Suprapubic skin (tissue), 4 donors: ENCODE measurements around the gene GRK4.

Experiments used
- EP300 ChIP-seq: sonication (generic); formaldehyde crosslinking; IDR thresholded peaks from one replicate; pipeline ENCODE4 v1.6.1; 2017; ENCODE audit warnings: antibody characterized with exemption
- POLR2AphosphoS5 ChIP-seq, 3 donors: sonication (generic); formaldehyde crosslinking; IDR thresholded peaks; one replicate each; pipeline ENCODE4 v1.6.1; 2017; ENCODE audit warnings: antibody characterized with exemption in 3 of 3
- TF ChIP-seq, protein P1 (sequence below), 2 donors: fragments of 200-600 bp in 1 of 2; fragments of 450-650 bp in 1 of 2; sonication (generic) in 1 of 2; IDR thresholded peaks; one replicate each; pipeline ENCODE4 v1.5.1; 2016 to 2019; ENCODE audit warnings: antibody characterized with exemption in 2 of 2, mild to moderate bottlenecking in 1 of 2, moderate library complexity in 1 of 2

DNA sequence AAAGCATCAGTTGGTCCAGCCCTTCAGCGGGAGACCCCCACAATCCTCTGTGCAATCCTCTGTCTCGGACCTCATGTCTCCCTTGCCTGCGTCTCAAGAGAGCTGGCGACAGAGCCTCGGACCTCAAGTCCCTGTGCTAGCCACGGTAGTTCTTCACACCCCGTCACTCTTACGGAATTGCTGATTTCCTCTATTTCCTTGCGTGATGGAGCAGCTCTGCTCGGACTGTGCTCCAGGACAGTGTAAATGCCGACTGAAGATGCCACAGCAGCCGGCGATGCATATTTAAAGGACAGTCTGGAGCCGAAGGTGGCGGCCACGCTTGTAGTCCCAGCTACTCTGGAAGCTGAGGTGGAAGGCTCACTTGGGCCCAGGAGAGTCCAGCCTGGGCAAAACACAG, 1.9 kb downstream of the GRK4 start:
- TF ChIP-seq POLR2AphosphoS5 (IDR thresholded peaks at IDR 0.05), result no peak
- TF ChIP-seq, protein P1, sequence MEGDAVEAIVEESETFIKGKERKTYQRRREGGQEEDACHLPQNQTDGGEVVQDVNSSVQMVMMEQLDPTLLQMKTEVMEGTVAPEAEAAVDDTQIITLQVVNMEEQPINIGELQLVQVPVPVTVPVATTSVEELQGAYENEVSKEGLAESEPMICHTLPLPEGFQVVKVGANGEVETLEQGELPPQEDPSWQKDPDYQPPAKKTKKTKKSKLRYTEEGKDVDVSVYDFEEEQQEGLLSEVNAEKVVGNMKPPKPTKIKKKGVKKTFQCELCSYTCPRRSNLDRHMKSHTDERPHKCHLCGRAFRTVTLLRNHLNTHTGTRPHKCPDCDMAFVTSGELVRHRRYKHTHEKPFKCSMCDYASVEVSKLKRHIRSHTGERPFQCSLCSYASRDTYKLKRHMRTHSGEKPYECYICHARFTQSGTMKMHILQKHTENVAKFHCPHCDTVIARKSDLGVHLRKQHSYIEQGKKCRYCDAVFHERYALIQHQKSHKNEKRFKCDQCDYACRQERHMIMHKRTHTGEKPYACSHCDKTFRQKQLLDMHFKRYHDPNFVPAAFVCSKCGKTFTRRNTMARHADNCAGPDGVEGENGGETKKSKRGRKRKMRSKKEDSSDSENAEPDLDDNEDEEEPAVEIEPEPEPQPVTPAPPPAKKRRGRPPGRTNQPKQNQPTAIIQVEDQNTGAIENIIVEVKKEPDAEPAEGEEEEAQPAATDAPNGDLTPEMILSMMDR (IDR thresholded peaks at IDR 0.05), result no peak
- TF ChIP-seq EP300, result no peak
